SJSA1 (cell line): ENCODE measurements around the gene IGSF11. TPM values are rescaled to one million over a fixed set of nuclear protein-coding genes. Genes with fewer than 3 reads are reported as not detected.

Source experiments
- DNase-seq, 2 experiments: peaks; one replicate each; pipeline ENCODE4 v3.0.0-alpha.2; 2015 to 2020; ENCODE audit warnings: low spot score in 2 of 2, low read depth in 1 of 2
- H3K27ac ChIP-seq: fragments of 250-450 bp; sonication (Bioruptor Pico); 2 replicates; pipeline ENCODE4 v1.5.1; 2020; ENCODE audit warnings: mild to moderate bottlenecking, moderate library complexity
- H3K27me3 ChIP-seq: fragments of 250-450 bp; sonication (Bioruptor Pico); replicated peaks from 2 replicates; pipeline ENCODE4 v1.5.1; 2020; ENCODE audit warnings: mild to moderate bottlenecking, moderate library complexity
- H3K36me3 ChIP-seq: fragments of 250-450 bp; sonication (Bioruptor Pico); 2 replicates; pipeline ENCODE4 v1.5.1; 2020; ENCODE audit warnings: mild to moderate bottlenecking
- H3K4me1 ChIP-seq: fragments of 250-450 bp; sonication (Bioruptor Pico); replicated peaks from 2 replicates; pipeline ENCODE4 v1.6.1; 2021; ENCODE audit warnings: mild to moderate bottlenecking
- H3K4me3 ChIP-seq: fragments of 250-450 bp; sonication (Bioruptor Pico); 2 replicates; pipeline ENCODE4 v1.5.1; 2020; ENCODE audit warnings: mild to moderate bottlenecking
- H3K9me3 ChIP-seq: fragments of 250-450 bp; sonication (Bioruptor Pico); replicated peaks from 2 replicates; pipeline ENCODE4 v1.5.1; 2020; ENCODE audit warnings: mild to moderate bottlenecking
- total RNA-seq: library from RNA; depleted of rRNA; stranded (reverse); fragments of >200 nt; shearing (Covaris generic); gene quantifications from 2 replicates; pipeline ENCODE4 v1.2.3, GENCODE V29; 2014

Gene IGSF11
- total RNA-seq, 1 experiment from 2014 or later: 0.18 TPM

- Histone ChIP-seq H3K4me3 (no peak overlapping the region), H3K9me3 (no peaks in the 10 kb centered on the region), H3K27ac (no peak overlapping the region), H3K4me1 (no peaks in the 10 kb centered on the region), H3K27me3 (no peaks in the 10 kb centered on the region), H3K36me3 (no peaks in the 10 kb centered on the region)
- DNase-seq: peak in 1 of 2 experiments; percentile 4
These were observed 85.4 kb downstream of the IGSF11 start for GRCh38 chr3:118949113-118949760.

GRCh38 chr3:118948146-118948545 is 86.5 kb downstream of the IGSF11 start:
- Histone ChIP-seq H3K36me3 (no peaks in the 10 kb centered on the region), H3K27ac (no peak overlapping the region), H3K9me3 (no peaks in the 10 kb centered on the region), H3K4me3 (no peak overlapping the region), H3K4me1 (no peaks in the 10 kb centered on the region), H3K27me3 (no peaks in the 10 kb centered on the region)
- DNase-seq: no peak

- no peaks in the 10 kb centered on the region for H3K4me1 ChIP-seq
- DNase-seq: no peak
- no peaks in the 10 kb centered on the region for H3K9me3 ChIP-seq
- no peaks in the 10 kb centered on the region for H3K27me3 ChIP-seq
- H3K27ac ChIP-seq: no peak overlapping the region
- H3K4me3 ChIP-seq: no peak overlapping the region
- H3K36me3 ChIP-seq: no peaks in the 10 kb centered on the region
These were observed 88.2 kb downstream of the IGSF11 start for GRCh38 chr3:118946449-118946848.

GRCh38 chr3:118945834-118946233 is 88.8 kb downstream of the IGSF11 start:
- no peaks in the 10 kb centered on the region for H3K27me3 ChIP-seq
- no peak overlapping the region for H3K27ac ChIP-seq
- no peaks in the 10 kb centered on the region for H3K9me3 ChIP-seq
- no peak for DNase-seq
- no peak overlapping the region for H3K4me3 ChIP-seq
- no peaks in the 10 kb centered on the region for H3K4me1 ChIP-seq
- H3K36me3 ChIP-seq: no peaks in the 10 kb centered on the region

- Histone ChIP-seq H3K36me3 (no peaks in the 10 kb centered on the region), H3K9me3 (no peaks in the 10 kb centered on the region), H3K4me3 (no peak overlapping the region), H3K27ac (no peak overlapping the region), H3K27me3 (no peaks in the 10 kb centered on the region), H3K4me1 (peaks cover 2% of the 10 kb centered on the region)
- no peak for DNase-seq
These were observed 91.0 kb downstream of the IGSF11 start for GRCh38 chr3:118943597-118943996.

GRCh38 chr3:118942671-118943070 is 92.0 kb downstream of the IGSF11 start:
- DNase-seq: no peak
- H3K4me1 ChIP-seq: peaks cover 9% of the 10 kb centered on the region
- H3K36me3 ChIP-seq: no peaks in the 10 kb centered on the region
- no peak overlapping the region for H3K4me3 ChIP-seq
- H3K9me3 ChIP-seq: no peaks in the 10 kb centered on the region
- no peak overlapping the region for H3K27ac ChIP-seq
- H3K27me3 ChIP-seq: no peaks in the 10 kb centered on the region

- DNase-seq: no peak
- no peaks in the 10 kb centered on the region for H3K27me3 ChIP-seq
- H3K36me3 ChIP-seq: no peaks in the 10 kb centered on the region
- H3K9me3 ChIP-seq: no peaks in the 10 kb centered on the region
- H3K27ac ChIP-seq: no peak overlapping the region
- peaks cover 9% of the 10 kb centered on the region for H3K4me1 ChIP-seq
- H3K4me3 ChIP-seq: no peak overlapping the region
These were observed 92.5 kb downstream of the IGSF11 start for GRCh38 chr3:118942195-118942594.

GRCh38 chr3:118941236-118941635 is 93.4 kb downstream of the IGSF11 start:
- H3K9me3 ChIP-seq: no peaks in the 10 kb centered on the region
- peaks cover 9% of the 10 kb centered on the region for H3K4me1 ChIP-seq
- no peaks in the 10 kb centered on the region for H3K36me3 ChIP-seq
- no peak overlapping the region for H3K27ac ChIP-seq
- H3K27me3 ChIP-seq: no peaks in the 10 kb centered on the region
- no peak overlapping the region for H3K4me3 ChIP-seq
- DNase-seq: no peak

- Histone ChIP-seq H3K9me3 (no peaks in the 10 kb centered on the region), H3K27me3 (no peaks in the 10 kb centered on the region), H3K4me3 (no peak overlapping the region), H3K36me3 (no peaks in the 10 kb centered on the region), H3K27ac (no peak overlapping the region), H3K4me1 (peaks cover 9% of the 10 kb centered on the region)
- peak in 1 of 2 experiments; percentile 45 for DNase-seq
These were observed 96.3 kb downstream of the IGSF11 start for GRCh38 chr3:118938183-118938961.

- Histone ChIP-seq H3K27me3 (no peaks in the 10 kb centered on the region), H3K4me3 (no peak overlapping the region), H3K9me3 (no peaks in the 10 kb centered on the region), H3K4me1 (peaks cover 9% of the 10 kb centered on the region), H3K36me3 (no peaks in the 10 kb centered on the region), H3K27ac (no peak overlapping the region)
- DNase-seq: no peak
These were observed 97.8 kb downstream of the IGSF11 start for GRCh38 chr3:118936811-118937210.

GRCh38 chr3:118932822-118933558 is 101.7 kb downstream of the IGSF11 start:
- no peak for DNase-seq
- no peak overlapping the region for H3K4me3 ChIP-seq
- H3K27ac ChIP-seq: no peak overlapping the region
- no peaks in the 10 kb centered on the region for H3K27me3 ChIP-seq
- peaks cover under 1% of the 10 kb centered on the region; the same call in 1 of the 2 replicates for H3K4me1 ChIP-seq
- no peaks in the 10 kb centered on the region for H3K36me3 ChIP-seq
- H3K9me3 ChIP-seq: no peaks in the 10 kb centered on the region

- no peak for DNase-seq
- no peaks in the 10 kb centered on the region for H3K4me1 ChIP-seq
- no peaks in the 10 kb centered on the region for H3K27me3 ChIP-seq
- no peaks in the 10 kb centered on the region for H3K9me3 ChIP-seq
- H3K36me3 ChIP-seq: no peaks in the 10 kb centered on the region
- H3K27ac ChIP-seq: no peak overlapping the region
- H3K4me3 ChIP-seq: no peak overlapping the region
These were observed 102.7 kb downstream of the IGSF11 start for GRCh38 chr3:118931996-118932395.

- Histone ChIP-seq H3K27ac (no peak overlapping the region), H3K9me3 (no peaks in the 10 kb centered on the region), H3K27me3 (no peaks in the 10 kb centered on the region), H3K36me3 (no peaks in the 10 kb centered on the region), H3K4me1 (no peaks in the 10 kb centered on the region), H3K4me3 (no peak overlapping the region)
- DNase-seq: no peak
These were observed 107.2 kb downstream of the IGSF11 start for GRCh38 chr3:118927449-118927848.

GRCh38 chr3:118912188-118912587 is 122.5 kb downstream of the IGSF11 start:
- no peaks in the 10 kb centered on the region for H3K36me3 ChIP-seq
- no peak overlapping the region for H3K4me3 ChIP-seq
- H3K27ac ChIP-seq: no peak overlapping the region
- no peaks in the 10 kb centered on the region for H3K9me3 ChIP-seq
- peaks cover 24% of the 10 kb centered on the region for H3K4me1 ChIP-seq
- no peak for DNase-seq
- no peaks in the 10 kb centered on the region for H3K27me3 ChIP-seq
